Measurements from ENCODE around the gene XYLB. TPM values are rescaled to one million over a fixed set of nuclear protein-coding genes. Genes with fewer than 3 reads are reported as not detected.
A peak's percentile ranks its signal among the peaks of the same experiment; 100 is the strongest.

XYLB gene
- total and polyA plus RNA-seq, 2 of the 13 experiments (the other 11 are each of a cell fraction or from before 2014, with no cell fraction given): 25.9 to 30.0 TPM

DNA sequence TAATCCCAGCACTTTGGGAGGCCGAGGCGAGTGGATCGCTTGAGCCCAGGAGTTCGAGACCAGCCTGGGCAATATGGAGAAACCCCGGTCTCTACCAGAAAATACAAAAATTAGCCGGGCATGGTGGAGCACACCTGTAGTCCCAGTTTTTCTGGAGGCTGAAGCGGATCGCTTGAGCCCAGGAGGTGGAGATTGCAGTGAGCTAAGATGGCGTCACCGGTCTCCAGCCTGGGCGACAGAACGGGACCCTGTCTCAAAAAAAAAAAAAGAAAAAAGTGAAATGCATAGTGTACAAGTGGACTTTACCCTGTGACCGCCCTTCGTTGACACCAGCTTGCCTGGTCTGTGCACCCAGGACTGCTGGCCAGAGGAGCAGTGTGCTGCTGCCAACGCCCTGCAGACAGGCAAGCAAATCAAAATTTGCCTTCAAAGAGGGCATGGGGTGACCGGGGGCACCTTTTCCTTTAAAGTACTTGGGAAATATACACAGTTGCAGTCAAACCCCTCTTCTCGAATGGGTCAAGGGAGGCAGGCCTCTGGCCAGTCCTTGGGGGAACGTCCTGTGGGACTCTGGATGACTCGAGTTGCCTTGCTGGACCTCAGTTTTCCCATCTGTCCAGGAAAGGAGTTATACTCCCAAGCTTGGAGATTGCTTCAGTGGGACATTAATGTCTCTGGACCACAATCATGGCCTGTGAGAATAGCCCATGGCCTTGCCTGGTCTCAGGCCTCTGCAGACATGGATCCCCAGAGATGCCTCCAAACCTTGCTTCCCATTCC is 1.0 kb downstream of the XYLB start (continued):
- TF ChIP-seq, protein P1, sequence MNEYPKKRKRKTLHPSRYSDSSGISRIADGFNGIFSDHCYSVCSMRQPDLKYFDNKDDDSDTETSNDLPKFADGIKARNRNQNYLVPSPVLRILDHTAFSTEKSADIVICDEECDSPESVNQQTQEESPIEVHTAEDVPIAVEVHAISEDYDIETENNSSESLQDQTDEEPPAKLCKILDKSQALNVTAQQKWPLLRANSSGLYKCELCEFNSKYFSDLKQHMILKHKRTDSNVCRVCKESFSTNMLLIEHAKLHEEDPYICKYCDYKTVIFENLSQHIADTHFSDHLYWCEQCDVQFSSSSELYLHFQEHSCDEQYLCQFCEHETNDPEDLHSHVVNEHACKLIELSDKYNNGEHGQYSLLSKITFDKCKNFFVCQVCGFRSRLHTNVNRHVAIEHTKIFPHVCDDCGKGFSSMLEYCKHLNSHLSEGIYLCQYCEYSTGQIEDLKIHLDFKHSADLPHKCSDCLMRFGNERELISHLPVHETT (CRISPR knock-in tag; conservative IDR thresholded peaks at IDR 0.05): no peak
- TF ChIP-seq RCOR2 (CRISPR knock-in tag; IDR thresholded peaks at IDR 0.05) (0 out of 2 replicates have a peak, but pooled peaks have one; percentile 24), HDAC2 (CRISPR knock-in tag; IDR thresholded peaks at IDR 0.05) (0 out of 2 replicates have a peak, but pooled peaks have one; percentile 45), HNRNPK (IDR thresholded peaks at IDR 0.05; ENCODE audit: low read depth, low read length, poor library complexity, severe bottlenecking) (no peak), FOSL1 (CRISPR knock-in tag; IDR thresholded peaks at IDR 0.05; ENCODE audit: borderline replicate concordance) (no peak), ZNF790 (CRISPR knock-in tag; IDR thresholded peaks at IDR 0.05; ENCODE audit: borderline replicate concordance) (no peak), CEBPB (IDR thresholded peaks at IDR 0.05; ENCODE audit: borderline replicate concordance, low read depth, low read length) (no peak; the same call in 1 of the 2 replicates), NR2C2 (CRISPR knock-in tag; IDR thresholded peaks at IDR 0.05; ENCODE audit: borderline replicate concordance) (peak; percentile 43; the same call in 1 of the 2 replicates), MAZ (IDR thresholded peaks at IDR 0.05; ENCODE audit: borderline replicate concordance, low read depth, low read length) (no peak), MAZ (CRISPR knock-in tag; IDR thresholded peaks at IDR 0.05; ENCODE audit: low read depth) (no peak), KMT2B (CRISPR knock-in tag; IDR thresholded peaks at IDR 0.05) (no peak), ZNF530 (CRISPR knock-in tag; IDR thresholded peaks at IDR 0.05; ENCODE audit: low read depth) (no peak)
- TF ChIP-seq, protein P2, sequence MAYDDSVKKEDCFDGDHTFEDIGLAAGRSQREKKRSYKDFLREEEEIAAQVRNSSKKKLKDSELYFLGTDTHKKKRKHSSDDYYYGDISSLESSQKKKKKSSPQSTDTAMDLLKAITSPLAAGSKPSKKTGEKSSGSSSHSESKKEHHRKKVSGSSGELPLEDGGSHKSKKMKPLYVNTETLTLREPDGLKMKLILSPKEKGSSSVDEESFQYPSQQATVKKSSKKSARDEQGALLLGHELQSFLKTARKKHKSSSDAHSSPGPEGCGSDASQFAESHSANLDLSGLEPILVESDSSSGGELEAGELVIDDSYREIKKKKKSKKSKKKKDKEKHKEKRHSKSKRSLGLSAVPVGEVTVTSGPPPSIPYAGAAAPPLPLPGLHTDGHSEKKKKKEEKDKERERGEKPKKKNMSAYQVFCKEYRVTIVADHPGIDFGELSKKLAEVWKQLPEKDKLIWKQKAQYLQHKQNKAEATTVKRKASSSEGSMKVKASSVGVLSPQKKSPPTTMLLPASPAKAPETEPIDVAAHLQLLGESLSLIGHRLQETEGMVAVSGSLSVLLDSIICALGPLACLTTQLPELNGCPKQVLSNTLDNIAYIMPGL (CRISPR knock-in tag; IDR thresholded peaks at IDR 0.05; ENCODE audit: borderline replicate concordance in 1 of 2, low read depth in 1 of 2): peak; percentile 25 to 50; a peak in 3 of 4 replicates
- TF ChIP-seq, protein P3, sequence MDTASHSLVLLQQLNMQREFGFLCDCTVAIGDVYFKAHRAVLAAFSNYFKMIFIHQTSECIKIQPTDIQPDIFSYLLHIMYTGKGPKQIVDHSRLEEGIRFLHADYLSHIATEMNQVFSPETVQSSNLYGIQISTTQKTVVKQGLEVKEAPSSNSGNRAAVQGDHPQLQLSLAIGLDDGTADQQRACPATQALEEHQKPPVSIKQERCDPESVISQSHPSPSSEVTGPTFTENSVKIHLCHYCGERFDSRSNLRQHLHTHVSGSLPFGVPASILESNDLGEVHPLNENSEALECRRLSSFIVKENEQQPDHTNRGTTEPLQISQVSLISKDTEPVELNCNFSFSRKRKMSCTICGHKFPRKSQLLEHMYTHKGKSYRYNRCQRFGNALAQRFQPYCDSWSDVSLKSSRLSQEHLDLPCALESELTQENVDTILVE (CRISPR knock-in tag; IDR thresholded peaks at IDR 0.05): no peak
- TF ChIP-seq, protein P4, sequence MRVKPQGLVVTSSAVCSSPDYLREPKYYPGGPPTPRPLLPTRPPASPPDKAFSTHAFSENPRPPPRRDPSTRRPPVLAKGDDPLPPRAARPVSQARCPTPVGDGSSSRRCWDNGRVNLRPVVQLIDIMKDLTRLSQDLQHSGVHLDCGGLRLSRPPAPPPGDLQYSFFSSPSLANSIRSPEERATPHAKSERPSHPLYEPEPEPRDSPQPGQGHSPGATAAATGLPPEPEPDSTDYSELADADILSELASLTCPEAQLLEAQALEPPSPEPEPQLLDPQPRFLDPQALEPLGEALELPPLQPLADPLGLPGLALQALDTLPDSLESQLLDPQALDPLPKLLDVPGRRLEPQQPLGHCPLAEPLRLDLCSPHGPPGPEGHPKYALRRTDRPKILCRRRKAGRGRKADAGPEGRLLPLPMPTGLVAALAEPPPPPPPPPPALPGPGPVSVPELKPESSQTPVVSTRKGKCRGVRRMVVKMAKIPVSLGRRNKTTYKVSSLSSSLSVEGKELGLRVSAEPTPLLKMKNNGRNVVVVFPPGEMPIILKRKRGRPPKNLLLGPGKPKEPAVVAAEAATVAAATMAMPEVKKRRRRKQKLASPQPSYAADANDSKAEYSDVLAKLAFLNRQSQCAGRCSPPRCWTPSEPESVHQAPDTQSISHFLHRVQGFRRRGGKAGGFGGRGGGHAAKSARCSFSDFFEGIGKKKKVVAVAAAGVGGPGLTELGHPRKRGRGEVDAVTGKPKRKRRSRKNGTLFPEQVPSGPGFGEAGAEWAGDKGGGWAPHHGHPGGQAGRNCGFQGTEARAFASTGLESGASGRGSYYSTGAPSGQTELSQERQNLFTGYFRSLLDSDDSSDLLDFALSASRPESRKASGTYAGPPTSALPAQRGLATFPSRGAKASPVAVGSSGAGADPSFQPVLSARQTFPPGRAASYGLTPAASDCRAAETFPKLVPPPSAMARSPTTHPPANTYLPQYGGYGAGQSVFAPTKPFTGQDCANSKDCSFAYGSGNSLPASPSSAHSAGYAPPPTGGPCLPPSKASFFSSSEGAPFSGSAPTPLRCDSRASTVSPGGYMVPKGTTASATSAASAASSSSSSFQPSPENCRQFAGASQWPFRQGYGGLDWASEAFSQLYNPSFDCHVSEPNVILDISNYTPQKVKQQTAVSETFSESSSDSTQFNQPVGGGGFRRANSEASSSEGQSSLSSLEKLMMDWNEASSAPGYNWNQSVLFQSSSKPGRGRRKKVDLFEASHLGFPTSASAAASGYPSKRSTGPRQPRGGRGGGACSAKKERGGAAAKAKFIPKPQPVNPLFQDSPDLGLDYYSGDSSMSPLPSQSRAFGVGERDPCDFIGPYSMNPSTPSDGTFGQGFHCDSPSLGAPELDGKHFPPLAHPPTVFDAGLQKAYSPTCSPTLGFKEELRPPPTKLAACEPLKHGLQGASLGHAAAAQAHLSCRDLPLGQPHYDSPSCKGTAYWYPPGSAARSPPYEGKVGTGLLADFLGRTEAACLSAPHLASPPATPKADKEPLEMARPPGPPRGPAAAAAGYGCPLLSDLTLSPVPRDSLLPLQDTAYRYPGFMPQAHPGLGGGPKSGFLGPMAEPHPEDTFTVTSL (CRISPR knock-in tag; IDR thresholded peaks at IDR 0.05; ENCODE audit: borderline replicate concordance): no peak
- TF ChIP-seq, protein P5, sequence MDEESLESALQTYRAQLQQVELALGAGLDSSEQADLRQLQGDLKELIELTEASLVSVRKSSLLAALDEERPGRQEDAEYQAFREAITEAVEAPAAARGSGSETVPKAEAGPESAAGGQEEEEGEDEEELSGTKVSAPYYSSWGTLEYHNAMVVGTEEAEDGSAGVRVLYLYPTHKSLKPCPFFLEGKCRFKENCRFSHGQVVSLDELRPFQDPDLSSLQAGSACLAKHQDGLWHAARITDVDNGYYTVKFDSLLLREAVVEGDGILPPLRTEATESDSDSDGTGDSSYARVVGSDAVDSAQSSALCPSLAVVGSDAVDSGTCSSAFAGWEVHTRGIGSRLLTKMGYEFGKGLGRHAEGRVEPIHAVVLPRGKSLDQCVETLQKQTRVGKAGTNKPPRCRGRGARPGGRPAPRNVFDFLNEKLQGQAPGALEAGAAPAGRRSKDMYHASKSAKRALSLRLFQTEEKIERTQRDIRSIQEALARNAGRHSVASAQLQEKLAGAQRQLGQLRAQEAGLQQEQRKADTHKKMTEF (CRISPR knock-in tag; IDR thresholded peaks at IDR 0.05): 0 out of 2 replicates have a peak, but pooled peaks have one; percentile 25

All from HepG2 (cell line).